Esophagus (tissue), 2 donors: ENCODE results near the gene SRRM5. TPM values are rescaled to one million over a fixed set of nuclear protein-coding genes. Genes with fewer than 3 reads are reported as not detected.

ENCODE experiments used
- H3K27ac ChIP-seq, 2 donors: one replicate each; pipeline ENCODE4 v1.5.1; 2013; ENCODE audit warnings: low read depth in 2 of 2, mild to moderate bottlenecking in 2 of 2, inconsistent platforms in 1 of 2, low read length in 1 of 2, moderate library complexity in 1 of 2
- H3K27me3 ChIP-seq, 2 donors: one replicate each; pipeline ENCODE4 v1.6.1; 2013; ENCODE audit warnings: low read length in 2 of 2, control low read depth in 1 of 2, mild to moderate bottlenecking in 1 of 2; ENCODE audit not compliant: insufficient read depth in 2 of 2, control insufficient read depth in 1 of 2
- H3K36me3 ChIP-seq, 2 donors: one replicate each; pipeline ENCODE4 v1.6.1; 2013; ENCODE audit warnings: low read length in 1 of 2; ENCODE audit not compliant: control insufficient read depth in 2 of 2, insufficient read depth in 2 of 2
- H3K4me1 ChIP-seq, 2 donors: one replicate each; pipeline ENCODE4 v1.6.1; 2013; ENCODE audit warnings: low read length in 1 of 2; ENCODE audit not compliant: control insufficient read depth in 2 of 2, insufficient read depth in 2 of 2
- H3K4me3 ChIP-seq, 2 donors: one replicate each; pipeline ENCODE4 v1.5.1; 2013; ENCODE audit warnings: low read length in 2 of 2, mild to moderate bottlenecking in 2 of 2, low read depth in 1 of 2, moderate library complexity in 1 of 2
- H3K9me3 ChIP-seq, 2 donors: one replicate each; pipeline ENCODE4 v1.6.1; 2013; ENCODE audit warnings: mild to moderate bottlenecking in 2 of 2, low read depth in 1 of 2, low read length in 1 of 2, moderate library complexity in 1 of 2; ENCODE audit not compliant: control insufficient read depth in 2 of 2, insufficient read depth in 1 of 2
- WGBS, 2 donors: extraction: QIAGEN DNeasy Blood & Tissue Kit; methylation state at CpG; one replicate each; pipeline ENCODE4 v1.1.7; 2013; 5-methylcytosine and 5-hydroxymethylcytosine counted together
- polyA plus RNA-seq, 2 donors: library from polyadenylated mRNA; stranded (reverse); fragments of 200-250 nt; gene quantifications; one replicate each; pipeline ENCODE4 v1.2.3, GENCODE V29; 2013
- donor health status: healthy with polysubstance abuse.
- donor health status: Bipolar disorder and iron deficiency.

The SRRM5 gene
- polyA plus RNA-seq, 2 donors = 0.14 to 0.71 TPM

DNA sequence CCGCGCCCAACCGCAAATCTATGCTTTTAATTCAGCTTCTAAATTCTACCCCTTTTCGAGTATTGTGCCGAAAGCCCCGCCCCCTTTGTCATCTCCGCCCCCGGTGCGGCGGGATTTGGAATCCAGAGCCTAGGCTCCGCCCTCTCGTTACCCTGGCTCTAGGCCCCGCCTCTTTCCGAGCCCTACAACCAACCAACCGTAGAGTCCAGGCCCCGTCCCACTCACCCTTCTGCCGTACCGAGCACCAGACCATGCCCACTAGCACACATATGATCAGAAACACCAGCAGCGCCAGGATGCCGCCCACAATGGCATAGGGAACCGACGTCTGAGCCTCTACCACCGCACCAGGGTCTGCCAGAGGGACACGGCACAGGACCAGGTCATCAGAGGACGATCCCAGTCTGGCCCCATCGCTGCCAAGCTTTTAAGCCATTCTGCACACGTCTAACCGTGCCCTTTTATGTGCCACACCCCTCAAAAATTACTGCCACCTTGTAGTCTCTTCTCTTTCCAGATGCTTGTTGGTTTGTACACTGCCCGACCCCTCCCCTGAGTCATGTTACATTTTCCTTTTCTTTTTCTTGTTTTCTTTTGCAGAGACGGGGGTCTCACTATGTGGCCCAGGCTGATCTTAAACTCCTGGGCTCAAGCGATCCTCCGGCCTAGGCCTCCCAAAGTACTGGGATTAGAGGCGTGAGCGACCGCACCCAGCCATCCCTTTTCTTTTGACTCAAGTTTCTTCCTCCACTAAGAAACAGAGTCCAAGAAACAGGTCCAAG, 12.2 kb downstream of the SRRM5 start:
- no peaks in the 10 kb centered on the region for H3K9me3 ChIP-seq
- 85 to 86% methylated on average over 35 of the region's 35 CpGs for WGBS, 2 donors
- H3K4me1 ChIP-seq = peaks cover 4 to 7% of the 10 kb centered on the region in 2 donors
- H3K4me3 ChIP-seq = no peak overlapping the region
- H3K27me3 ChIP-seq = no peaks in the 10 kb centered on the region
- H3K27ac ChIP-seq = no peak overlapping the region
- no peaks in the 10 kb centered on the region for H3K36me3 ChIP-seq

DNA sequence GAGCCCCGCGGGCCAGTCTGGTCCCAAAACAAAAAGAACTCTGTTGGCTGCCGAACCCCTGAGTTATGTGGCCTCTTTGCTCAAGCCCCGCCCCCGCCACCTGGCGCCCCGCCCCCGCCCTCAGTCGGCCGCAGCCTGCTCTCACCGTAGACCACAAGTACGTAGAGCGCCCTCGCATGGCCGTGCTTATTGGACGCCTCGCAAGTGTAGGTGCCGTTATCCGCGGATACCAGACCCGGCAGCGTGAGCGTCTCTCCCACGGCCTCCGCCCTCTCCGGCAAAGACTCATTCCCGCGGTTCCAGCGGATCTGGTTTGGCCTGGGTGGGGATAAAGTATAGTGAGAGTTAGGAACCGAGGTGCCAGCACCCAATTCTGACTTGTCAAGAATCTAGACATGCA, 13.0 kb downstream of the SRRM5 start:
- no peaks in the 10 kb centered on the region for H3K27me3 ChIP-seq
- H3K4me3 ChIP-seq = no peak overlapping the region
- H3K36me3 ChIP-seq = no peaks in the 10 kb centered on the region
- H3K27ac ChIP-seq = peak overlapping the region in 1 of 2 donors; percentile 59
- no peaks in the 10 kb centered on the region for H3K9me3 ChIP-seq
- peaks cover 2 to 7% of the 10 kb centered on the region in 2 donors for H3K4me1 ChIP-seq
- 28 to 38% methylated on average over 30 of the region's 30 CpGs for WGBS, 2 donors

DNA sequence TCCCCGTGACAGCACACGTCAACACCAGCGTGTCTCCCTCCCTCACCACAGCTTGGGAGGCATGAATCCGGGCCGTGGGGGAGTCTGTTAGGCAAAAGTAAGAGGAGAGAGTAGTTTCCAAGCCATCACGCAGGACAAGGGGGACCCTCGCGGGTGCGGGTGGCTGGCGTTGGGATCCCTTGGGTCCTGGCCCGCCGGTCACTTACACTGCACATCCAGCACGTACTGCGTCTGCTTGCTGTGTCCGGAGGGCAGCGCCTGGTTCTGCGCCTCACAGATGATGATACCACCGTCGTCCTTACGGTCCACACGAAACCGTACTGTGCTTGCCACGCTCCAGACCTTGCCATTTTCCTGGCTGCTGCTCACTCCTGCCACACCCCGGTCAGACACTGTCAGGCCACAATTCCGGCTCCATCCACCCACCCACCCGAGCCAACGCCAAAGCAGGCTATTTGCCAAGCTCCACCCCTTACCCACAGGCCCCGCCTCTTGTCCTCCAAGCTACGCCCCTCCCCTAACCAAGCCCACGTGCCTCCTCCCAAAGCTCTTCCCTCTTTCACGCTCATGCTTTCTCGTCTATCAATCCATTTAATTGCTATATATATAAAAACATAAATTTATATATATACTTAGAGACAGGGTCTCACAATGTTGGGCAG, 14.2 kb downstream of the SRRM5 start:
- H3K27ac ChIP-seq = no peak overlapping the region
- H3K27me3 ChIP-seq = no peaks in the 10 kb centered on the region
- WGBS, 2 donors = 82 to 83% methylated on average over 29 to 32 of the region's 32 CpGs
- H3K36me3 ChIP-seq = no peaks in the 10 kb centered on the region
- no peak overlapping the region for H3K4me3 ChIP-seq
- peaks cover 0 to 3% of the 10 kb centered on the region in 2 donors for H3K4me1 ChIP-seq
- H3K9me3 ChIP-seq = no peaks in the 10 kb centered on the region

DNA sequence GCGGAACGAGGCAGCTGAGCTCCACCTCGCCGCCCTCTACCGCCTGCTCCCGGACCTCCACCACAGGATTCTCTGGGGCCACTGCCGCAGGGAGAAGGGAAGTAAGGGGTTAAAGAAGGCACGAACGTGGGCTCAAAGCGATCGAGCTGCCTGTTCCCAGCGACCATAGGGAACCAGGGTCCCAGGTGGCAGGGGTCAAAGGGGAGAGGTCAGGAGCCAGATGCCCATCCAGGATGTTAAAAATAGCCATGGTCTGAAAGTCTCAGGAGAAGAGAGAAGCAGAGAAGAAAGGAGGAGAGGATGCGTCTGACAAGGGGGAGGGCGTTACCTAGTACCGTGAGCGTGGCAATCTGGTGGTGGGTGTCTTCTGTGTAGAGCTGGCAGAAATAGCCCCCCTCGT, 14.9 kb downstream of the SRRM5 start:
- no peaks in the 10 kb centered on the region for H3K27me3 ChIP-seq
- H3K4me1 ChIP-seq = peaks cover 0 to 3% of the 10 kb centered on the region in 2 donors
- no peak overlapping the region for H3K4me3 ChIP-seq
- 63 to 68% methylated on average over 17 of the region's 17 CpGs for WGBS, 2 donors
- H3K27ac ChIP-seq = no peak overlapping the region
- H3K36me3 ChIP-seq = no peaks in the 10 kb centered on the region
- H3K9me3 ChIP-seq = no peaks in the 10 kb centered on the region

DNA sequence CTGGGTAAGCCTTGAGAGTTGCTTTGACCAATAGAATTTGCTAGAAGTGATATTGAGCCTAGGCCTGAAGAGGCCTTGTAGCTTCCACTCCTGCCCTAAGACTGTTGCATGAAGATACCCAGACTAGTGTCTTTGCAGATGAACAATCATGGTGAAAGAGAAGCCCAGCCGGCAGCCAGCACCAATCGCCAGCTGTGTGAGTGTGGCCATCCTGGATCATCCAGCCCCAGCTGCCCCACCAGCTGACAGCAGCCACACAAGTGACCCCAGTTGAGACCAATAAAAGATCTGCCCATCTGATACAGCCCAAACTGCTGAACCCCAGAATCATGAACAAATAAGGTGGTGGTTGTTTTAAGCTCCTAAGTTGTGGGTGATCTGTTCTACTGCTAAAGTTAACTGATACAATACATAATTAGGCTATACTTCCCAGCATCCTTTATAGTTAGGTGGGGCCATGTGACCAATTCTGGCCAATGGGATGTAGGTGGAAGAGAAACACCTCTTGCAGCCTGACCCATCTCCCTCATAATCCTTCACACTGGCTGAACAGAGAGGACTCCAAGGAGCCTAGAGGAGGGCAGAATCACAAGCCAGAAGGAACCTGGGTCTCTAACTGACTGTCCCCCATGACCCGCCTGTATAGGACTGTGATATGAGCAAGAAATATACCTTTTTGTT, 16.9 kb downstream of the SRRM5 start:
- Histone ChIP-seq H3K9me3 (no peaks in the 10 kb centered on the region), H3K4me3 (no peak overlapping the region), H3K4me1 (peaks cover 0 to 3% of the 10 kb centered on the region in 2 donors), H3K27ac (no peak overlapping the region), H3K36me3 (no peaks in the 10 kb centered on the region), H3K27me3 (no peaks in the 10 kb centered on the region)
- WGBS, 2 donors = 87 to 92% methylated on average over 3 of the region's 3 CpGs

DNA sequence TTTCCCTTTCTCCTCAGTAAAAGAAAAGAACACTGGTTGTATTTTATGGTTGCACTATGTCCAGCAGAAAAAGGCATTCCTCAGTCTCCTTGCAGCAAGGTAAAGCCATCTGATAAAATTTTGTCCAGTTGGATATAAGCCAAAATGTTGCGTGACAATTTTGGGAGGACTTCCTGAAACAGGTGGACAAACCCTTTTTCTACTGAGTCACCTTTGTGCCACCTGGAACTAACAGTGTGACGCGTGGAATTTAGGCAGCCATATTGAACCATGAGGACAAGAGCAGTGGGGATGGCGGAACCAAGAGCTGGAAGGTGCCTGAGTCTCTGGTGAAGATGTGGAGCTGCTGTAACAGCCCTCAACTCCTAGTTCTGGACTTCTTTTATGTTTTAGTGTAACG, 19.6 kb downstream of the SRRM5 start:
- WGBS, 2 donors = 86 to 90% methylated on average over 5 of the region's 5 CpGs
- no peak overlapping the region for H3K27ac ChIP-seq
- no peaks in the 10 kb centered on the region for H3K9me3 ChIP-seq
- H3K27me3 ChIP-seq = no peaks in the 10 kb centered on the region
- H3K4me1 ChIP-seq = peaks cover 0 to 8% of the 10 kb centered on the region in 2 donors
- H3K4me3 ChIP-seq = no peak overlapping the region
- H3K36me3 ChIP-seq = no peaks in the 10 kb centered on the region

DNA sequence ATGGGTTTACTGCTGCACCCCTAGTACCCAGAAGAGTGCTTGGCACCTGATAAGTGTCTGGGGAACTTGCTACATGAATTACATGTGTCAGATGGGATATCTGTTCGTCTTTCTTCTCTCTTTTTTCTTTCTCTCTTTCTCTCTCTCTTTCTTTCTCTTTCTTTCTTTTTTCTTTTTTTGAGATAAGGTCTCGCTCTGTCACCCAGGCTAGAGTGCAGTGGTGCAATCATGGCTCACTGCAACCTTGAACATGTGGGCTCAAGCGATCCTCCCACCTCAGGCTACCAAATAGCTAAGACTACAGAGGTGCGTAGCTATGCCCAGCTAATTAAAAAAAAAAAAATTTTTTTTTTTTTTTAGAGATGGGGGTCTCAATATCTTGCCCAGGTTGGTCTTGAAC, 21.6 kb downstream of the SRRM5 start:
- no peaks in the 10 kb centered on the region for H3K36me3 ChIP-seq
- WGBS, 2 donors = 84 to 90% methylated on average over 4 of the region's 4 CpGs
- H3K4me1 ChIP-seq = peaks cover 0 to 8% of the 10 kb centered on the region in 2 donors
- H3K27me3 ChIP-seq = no peaks in the 10 kb centered on the region
- no peak overlapping the region for H3K27ac ChIP-seq
- H3K9me3 ChIP-seq = no peaks in the 10 kb centered on the region
- no peak overlapping the region for H3K4me3 ChIP-seq

DNA sequence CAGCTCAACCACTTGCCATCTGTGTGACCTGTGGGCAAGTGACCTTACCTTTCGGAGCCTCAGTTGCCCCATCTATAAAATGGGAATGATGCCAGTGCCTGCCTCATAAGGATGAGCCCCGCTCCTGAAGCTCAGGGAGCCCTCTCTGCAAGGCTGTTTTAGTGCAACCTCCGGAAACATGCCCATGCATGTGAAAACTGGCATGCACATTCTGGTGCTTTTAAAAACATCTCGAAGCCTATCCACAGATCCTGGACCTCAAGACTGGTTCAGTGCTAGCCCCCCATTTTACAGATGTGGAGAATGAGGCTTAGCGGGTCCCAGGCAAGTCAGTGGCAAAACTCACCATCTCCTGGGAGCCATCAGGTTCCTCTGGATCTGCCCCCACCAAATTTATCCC, 22.2 kb downstream of the SRRM5 start:
- no peaks in the 10 kb centered on the region for H3K27me3 ChIP-seq
- H3K9me3 ChIP-seq = no peaks in the 10 kb centered on the region
- H3K4me3 ChIP-seq = no peak overlapping the region
- H3K36me3 ChIP-seq = no peaks in the 10 kb centered on the region
- H3K27ac ChIP-seq = peak overlapping the region in 1 of 2 donors; percentile 7
- peaks cover 5 to 8% of the 10 kb centered on the region in 2 donors for H3K4me1 ChIP-seq
- WGBS, 2 donors = 51 to 67% methylated on average over 5 of the region's 5 CpGs

DNA sequence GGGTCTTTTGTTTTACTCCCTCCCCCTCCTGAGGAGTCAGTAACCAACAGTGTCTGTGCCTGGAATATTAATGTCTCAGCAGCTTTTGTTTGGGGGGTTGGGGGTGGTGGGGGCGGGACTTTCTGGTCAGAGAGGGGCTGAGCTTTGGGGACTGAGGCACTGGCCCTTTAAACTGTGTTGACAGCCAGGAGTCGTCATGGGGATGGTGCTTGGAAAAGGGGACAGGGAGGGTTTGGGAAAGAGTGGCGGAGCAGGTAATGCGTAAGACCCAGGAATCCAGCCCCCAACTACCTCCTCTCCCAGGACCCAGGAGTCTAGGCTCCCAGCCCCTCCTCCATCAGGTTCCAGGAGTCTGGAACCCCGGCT, 22.6 kb downstream of the SRRM5 start:
- H3K4me3 ChIP-seq = no peak overlapping the region
- WGBS, 2 donors = 31 to 37% methylated on average over 5 of the region's 5 CpGs
- H3K27me3 ChIP-seq = no peaks in the 10 kb centered on the region
- H3K4me1 ChIP-seq = peaks cover 7 to 8% of the 10 kb centered on the region in 2 donors
- peak overlapping the region in 1 of 2 donors; percentile 7 for H3K27ac ChIP-seq
- H3K36me3 ChIP-seq = no peaks in the 10 kb centered on the region
- no peaks in the 10 kb centered on the region for H3K9me3 ChIP-seq
